ENCODE data around the gene ATG16L1. TPM values are rescaled to one million over a fixed set of nuclear protein-coding genes. Genes with fewer than 3 reads are reported as not detected.

The ATG16L1 gene
- total RNA-seq, 4 donors from 2014 or later: 24.7 to 40.3 (median 30.2) TPM

- 96% methylated on average over 1 of the region's 1 CpG for WGBS
Observed at GRCh38 chr2:233219848-233220247, 31.6 kb upstream of the ATG16L1 start.

DNA sequence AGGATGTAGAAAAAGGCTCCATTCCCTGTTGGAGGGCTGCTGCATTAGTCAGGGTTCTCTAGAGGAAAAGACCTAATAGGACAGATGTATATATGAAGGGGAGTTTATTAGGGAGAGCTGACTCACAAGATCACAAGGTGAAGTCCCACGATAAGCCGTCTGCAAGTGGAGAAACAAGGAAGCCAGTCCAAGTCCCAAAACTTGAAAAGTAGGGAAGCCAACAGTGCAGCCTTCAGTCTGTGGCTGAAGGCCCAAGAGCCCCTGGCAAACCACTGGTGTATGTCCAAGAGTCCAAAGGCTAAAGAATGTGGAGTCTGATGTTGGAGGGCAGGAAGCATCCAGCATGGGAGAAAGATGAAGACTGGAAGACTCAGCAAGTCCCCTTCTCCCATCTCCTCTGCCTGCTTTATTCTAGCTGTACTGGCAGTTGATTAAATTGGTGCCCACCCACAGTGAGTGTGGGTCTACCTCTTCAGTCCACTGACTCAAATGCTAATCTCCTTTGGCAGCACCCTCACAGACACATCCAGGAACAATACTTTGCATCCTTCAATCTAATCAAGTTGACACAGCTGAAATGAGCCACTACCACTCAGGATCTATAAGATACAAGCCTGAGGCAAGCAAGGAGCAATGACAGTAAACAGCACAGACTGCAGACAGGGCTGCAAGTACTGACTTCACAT, 30.0 kb upstream of the ATG16L1 start:
- H3K27me3 ChIP-seq: peaks cover 0 to 3% (median 0%) of the 10 kb centered on the region in 4 donors
- H3K4me3 ChIP-seq: no peak overlapping the region
- intact Hi-C loops (cut with DNase I): no loop called here
- H3K27ac ChIP-seq (replicated peaks in 1 of 4): no peak overlapping the region
- H3K4me1 ChIP-seq: no peaks in the 10 kb centered on the region
- H3K9me3 ChIP-seq: no peaks in the 10 kb centered on the region
- 50% methylated on average over 2 of the region's 2 CpGs for WGBS
- TF ChIP-seq EP300 (IDR thresholded peaks at IDR 0.05) (no peak), CTCF (IDR thresholded peaks at IDR 0.05) (no peak), POLR2A (IDR thresholded peaks at IDR 0.05; ENCODE audit: low read depth) (no peak), POLR2AphosphoS5 (IDR thresholded peaks at IDR 0.05) (no peak)
- no peaks in the 10 kb centered on the region for H3K36me3 ChIP-seq
- no peak for DNase-seq (ENCODE audit: extremely low spot score)

More at GRCh38 chr2:233219848-233220247, 31.6 kb upstream of the ATG16L1 start:
- Histone ChIP-seq H3K4me1 (no peaks in the 10 kb centered on the region), H3K9me3 (no peaks in the 10 kb centered on the region), H3K27me3 (peaks cover 0 to 3% (median 0%) of the 10 kb centered on the region in 4 donors), H3K36me3 (no peaks in the 10 kb centered on the region), H3K4me3 (no peak overlapping the region), H3K27ac (replicated peaks in 1 of 4) (no peak overlapping the region)
- intact Hi-C loops (cut with DNase I): no loop called here
- no peak for DNase-seq (ENCODE audit: extremely low spot score)
- no peak for TF ChIP-seq POLR2A (IDR thresholded peaks at IDR 0.05; ENCODE audit: low read depth)
- TF ChIP-seq EP300 (IDR thresholded peaks at IDR 0.05): no peak
- no peak for TF ChIP-seq CTCF (IDR thresholded peaks at IDR 0.05)
- no peak for TF ChIP-seq POLR2AphosphoS5 (IDR thresholded peaks at IDR 0.05)

GRCh38 chr2:233223059-233223894, 28.2 kb upstream of the ATG16L1 start:
- WGBS: 83% methylated on average over 14 of the region's 14 CpGs
- Histone ChIP-seq H3K4me3 (no peak overlapping the region), H3K9me3 (no peaks in the 10 kb centered on the region), H3K27ac (replicated peaks in 1 of 4) (no peak overlapping the region), H3K36me3 (no peaks in the 10 kb centered on the region), H3K4me1 (no peaks in the 10 kb centered on the region), H3K27me3 (peaks cover 0 to 10% (median 0%) of the 10 kb centered on the region in 4 donors)
- TF ChIP-seq CTCF (IDR thresholded peaks at IDR 0.05) (no peak), POLR2AphosphoS5 (IDR thresholded peaks at IDR 0.05) (no peak), POLR2A (IDR thresholded peaks at IDR 0.05; ENCODE audit: low read depth) (no peak), EP300 (IDR thresholded peaks at IDR 0.05) (no peak)
- intact Hi-C loops (cut with DNase I): no loop called here
- no peak for DNase-seq (ENCODE audit: extremely low spot score)

GRCh38 chr2:233225230-233226068, 26.0 kb upstream of the ATG16L1 start:
- H3K36me3 ChIP-seq: no peaks in the 10 kb centered on the region
- WGBS: 81% methylated on average over 5 of the region's 5 CpGs
- no peaks in the 10 kb centered on the region for H3K4me1 ChIP-seq
- no peak for TF ChIP-seq CTCF (IDR thresholded peaks at IDR 0.05)
- no peak for TF ChIP-seq POLR2AphosphoS5 (IDR thresholded peaks at IDR 0.05)
- no peak for TF ChIP-seq EP300 (IDR thresholded peaks at IDR 0.05)
- TF ChIP-seq POLR2A (IDR thresholded peaks at IDR 0.05; ENCODE audit: low read depth): no peak
- no peaks in the 10 kb centered on the region for H3K9me3 ChIP-seq
- peaks cover 0 to 10% (median 0%) of the 10 kb centered on the region in 4 donors for H3K27me3 ChIP-seq
- H3K27ac ChIP-seq (replicated peaks in 1 of 4): no peak overlapping the region
- H3K4me3 ChIP-seq: no peak overlapping the region
- DNase-seq (ENCODE audit: extremely low spot score): no peak
- intact Hi-C loops (cut with DNase I): no loop called here

Data from esophagus muscularis mucosa (tissue), 4 donors.